NCI-H69 (cell line): ENCODE measurements around the gene TNFRSF18.
"Not testable (repeated sequence)": the region's sequence is repeated elsewhere in the genome, so short reads cannot be mapped to it uniquely, and the experiment has no call there.

ENCODE experiments used
- DNase-seq: peaks from one replicate; lab custom pipeline; 2025; lab: John Stamatoyannopoulos, UW

The TNFRSF18 gene

GRCh38 chr1:1179346-1179982 lies 26.9 kb downstream of the TNFRSF18 start:
- no peak for DNase-seq

GRCh38 chr1:1178794-1179331 lies 27.5 kb downstream of the TNFRSF18 start:
- no peak for DNase-seq

- DNase-seq = no peak
Measured at GRCh38 chr1:1177452-1178206, 28.8 kb downstream of the TNFRSF18 start.

- DNase-seq = no peak
Measured at GRCh38 chr1:1176931-1177330, 29.5 kb downstream of the TNFRSF18 start.

DNA sequence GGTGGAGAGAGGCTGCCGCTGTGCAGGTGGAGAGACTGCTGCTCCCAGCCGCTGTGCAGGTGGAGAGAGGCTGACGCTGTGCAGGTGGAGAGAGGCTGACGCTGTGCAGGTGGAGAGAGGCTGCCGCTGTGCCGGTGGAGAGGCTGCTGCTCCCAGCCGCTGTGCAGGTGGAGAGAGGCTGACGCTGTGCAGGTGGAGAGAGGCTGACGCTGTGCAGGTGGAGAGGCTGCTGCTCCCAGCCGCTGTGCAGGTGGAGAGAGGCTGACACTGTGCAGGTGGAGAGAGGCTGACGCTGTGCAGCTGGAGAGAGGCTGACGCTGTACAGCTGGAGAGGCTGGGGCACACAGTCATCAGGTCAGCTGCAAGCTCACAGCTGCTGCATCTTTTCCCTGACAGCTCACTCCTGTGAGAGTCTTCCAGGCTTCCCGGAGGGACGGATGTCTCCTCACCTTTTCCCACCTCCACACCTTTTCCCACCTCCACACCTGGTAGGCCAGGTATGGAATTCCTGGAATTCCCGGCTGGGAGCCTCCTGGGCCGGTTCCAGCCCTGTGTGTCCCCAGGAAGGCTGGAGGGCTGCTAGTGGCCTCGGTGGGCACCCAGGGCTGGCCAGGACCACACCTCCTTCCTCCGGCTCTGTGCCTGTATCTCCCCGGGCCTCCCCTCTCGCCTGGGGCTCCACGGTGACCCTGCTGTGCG lies 30.2 kb downstream of the TNFRSF18 start:
- DNase-seq = not testable (repeated sequence)

DNA sequence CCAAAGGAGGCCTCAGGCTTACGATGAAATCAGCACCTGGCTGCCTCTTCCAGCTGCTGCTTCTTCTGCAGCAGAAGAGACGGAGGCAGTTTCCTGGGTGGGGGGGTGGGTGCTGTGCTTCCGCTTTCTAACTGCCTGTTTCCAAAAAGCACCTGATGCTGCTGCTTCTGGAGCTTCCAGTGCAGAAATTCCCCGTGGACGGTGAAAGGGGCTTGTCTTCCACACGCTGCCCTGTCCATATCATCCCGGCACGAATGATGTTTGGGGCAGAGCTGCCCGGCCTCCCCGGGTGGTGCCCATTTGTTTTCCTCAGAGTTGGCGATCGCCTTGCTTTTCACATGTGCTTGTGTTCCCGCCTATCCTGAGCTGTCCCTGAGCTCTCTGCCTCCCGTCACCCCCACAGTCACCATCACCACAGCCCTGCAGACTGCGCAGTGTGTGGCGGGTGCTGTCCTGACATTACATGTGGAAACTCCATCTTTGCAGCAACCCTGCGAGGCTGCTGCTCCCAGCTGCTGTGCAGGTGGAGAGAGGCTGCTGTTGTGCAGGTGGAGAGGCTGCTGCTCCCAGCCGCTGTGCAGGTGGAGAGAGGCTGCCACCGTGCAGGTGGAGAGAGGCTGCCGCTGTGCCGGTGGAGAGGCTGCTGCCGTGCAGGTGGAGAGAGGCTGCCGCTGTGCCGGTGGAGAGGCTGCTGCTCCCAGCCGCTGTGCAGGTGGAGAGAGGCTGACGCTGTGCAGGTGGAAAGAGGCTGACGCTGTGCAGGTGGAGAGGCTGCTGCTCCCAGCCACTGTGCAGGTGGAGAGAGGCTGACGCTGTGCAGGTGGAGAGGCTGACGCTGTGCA lies 30.9 kb downstream of the TNFRSF18 start:
- DNase-seq = no peak

DNA sequence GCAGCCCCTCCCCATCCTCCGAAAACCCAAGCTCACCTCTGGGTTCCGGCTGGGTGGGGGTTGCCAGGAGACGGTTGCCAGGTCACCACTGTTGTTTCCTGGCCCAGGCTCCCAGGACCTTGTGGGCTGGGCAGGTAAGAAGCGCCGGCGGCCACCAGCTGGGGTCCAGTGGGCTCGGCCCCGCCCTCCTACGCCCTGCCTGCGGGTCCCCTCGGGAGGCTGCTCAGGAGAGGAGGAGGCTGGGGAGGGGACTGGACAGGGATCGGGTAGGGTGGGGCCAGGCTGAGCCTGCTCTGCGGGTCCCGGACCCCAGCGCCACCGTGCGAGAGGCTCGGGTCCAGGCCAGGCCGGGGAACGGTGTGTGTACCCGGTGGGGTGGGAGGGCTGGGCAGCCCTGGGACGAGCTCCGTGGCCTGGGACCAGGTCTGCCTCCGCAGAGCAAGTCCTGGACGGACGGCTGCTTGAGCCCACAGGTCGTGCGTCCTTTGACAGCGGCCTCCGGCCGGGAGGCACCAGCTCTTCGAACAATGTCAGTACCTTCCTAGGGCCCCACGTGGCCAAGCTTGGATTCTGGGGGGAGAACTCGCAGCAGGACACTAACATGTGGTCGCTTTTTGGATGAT lies 32.5 kb downstream of the TNFRSF18 start, which contains the start of gene TTLL10:
Gene TTLL10 (plus strand): TSS at position 88 of the 623 bp plus-strand sequence. CDS start 5,336 bp downstream, outside the sequence.
- no peak for DNase-seq

GRCh38 chr1:1173061-1173792 lies 33.2 kb downstream of the TNFRSF18 start:
- no peak for DNase-seq

DNA sequence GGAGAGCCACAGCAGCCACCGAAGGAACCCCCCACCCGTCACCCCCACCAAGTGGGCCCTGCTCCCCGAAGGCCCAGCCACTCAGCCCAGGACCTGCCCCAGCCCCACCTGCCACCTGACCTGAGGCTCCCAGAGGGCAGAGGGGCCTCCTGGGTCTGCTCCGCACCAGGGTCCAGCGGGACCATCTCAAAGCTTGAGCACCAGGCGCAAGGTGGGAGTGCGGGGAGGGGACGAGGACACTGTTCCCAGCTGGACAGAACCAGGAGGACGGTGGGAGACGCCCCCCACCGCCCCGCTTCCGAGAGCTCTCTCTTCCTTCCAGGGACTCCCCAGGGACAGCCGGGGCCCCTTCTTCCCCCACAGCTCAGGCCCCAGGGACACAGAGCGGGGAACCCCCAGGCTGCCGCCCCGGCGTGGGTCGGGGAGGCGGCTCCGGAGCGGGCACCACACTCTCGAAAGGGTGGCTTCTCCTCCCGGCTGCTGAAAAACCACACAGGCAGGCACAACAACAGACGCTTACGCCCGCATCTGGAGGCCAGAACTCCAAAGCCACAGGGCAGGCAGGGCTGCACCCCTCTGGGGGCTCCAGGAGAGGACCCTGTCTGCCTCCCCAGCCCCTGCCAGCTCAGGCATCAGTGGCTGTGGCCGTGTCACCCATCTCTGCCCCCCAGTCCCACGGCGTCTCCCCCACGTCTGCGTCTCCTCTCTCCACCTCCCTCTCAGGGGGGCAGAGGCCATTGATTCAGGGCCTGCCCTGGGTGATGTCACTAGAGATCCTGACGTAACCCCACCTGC lies 34.6 kb downstream of the TNFRSF18 start:
- no peak for DNase-seq

DNA sequence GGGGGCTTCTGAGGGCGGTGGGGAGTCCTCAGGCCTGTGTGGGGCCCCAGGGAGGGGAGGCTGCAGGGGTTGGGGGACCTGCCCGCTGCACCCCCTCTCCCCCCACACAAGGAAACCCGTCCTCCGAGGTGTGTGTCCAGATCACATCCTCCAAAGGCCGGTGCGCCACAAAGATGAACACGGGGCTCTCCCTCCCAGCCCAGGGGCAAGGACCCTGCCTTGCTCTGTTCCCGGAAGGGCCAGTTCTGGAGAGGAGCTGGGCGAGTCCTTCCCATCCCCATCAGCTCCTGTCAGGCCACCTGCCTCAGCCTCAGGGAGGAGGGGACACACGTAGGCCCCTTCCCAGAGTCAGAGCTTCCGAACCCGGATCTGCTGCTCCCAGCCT lies 35.2 kb downstream of the TNFRSF18 start:
- no peak for DNase-seq

GRCh38 chr1:1170215-1171091 lies 35.9 kb downstream of the TNFRSF18 start:
- DNase-seq = no peak

DNA sequence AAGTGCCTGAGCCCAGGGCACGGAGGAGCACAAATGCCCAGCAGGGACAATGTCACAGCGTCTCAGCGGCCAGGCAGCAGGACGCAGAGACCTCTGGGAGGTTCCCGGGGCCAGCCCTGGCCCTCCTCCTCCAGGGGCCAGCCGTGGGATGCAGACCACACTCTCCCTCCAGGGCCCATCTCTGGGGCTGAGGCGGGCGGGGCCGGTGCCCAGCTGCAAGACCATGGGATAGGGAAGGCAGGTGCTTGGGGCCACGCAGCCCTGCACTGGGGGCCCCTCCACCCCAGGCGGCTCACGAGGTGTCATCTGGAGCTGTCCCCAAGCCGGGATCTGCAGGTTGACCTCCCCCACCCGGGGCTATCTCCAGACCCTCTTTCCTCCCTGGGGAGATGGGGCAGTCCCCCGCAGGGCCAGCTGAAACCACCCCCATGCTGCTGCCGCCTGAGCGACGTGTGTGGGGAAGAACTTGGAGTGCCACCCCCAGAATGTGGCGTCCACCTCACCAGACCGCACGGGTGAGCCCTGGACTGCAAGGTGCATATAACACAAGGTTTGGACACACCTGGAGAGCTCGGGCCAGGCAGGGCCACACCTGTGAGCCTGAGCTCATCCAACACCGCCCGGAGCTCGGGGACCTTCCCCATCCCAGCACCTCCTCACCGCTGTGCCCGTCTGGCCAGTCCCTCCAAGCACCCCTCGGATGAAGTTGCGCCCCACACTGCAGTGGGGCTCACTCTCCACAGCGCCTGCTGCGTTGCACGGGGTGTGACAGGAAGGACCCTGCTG lies 36.8 kb downstream of the TNFRSF18 start:
- DNase-seq = no peak

- DNase-seq = no peak
Measured at GRCh38 chr1:1168451-1169411, 37.7 kb downstream of the TNFRSF18 start.

GRCh38 chr1:1167841-1168450 lies 38.4 kb downstream of the TNFRSF18 start:
- DNase-seq = no peak

DNA sequence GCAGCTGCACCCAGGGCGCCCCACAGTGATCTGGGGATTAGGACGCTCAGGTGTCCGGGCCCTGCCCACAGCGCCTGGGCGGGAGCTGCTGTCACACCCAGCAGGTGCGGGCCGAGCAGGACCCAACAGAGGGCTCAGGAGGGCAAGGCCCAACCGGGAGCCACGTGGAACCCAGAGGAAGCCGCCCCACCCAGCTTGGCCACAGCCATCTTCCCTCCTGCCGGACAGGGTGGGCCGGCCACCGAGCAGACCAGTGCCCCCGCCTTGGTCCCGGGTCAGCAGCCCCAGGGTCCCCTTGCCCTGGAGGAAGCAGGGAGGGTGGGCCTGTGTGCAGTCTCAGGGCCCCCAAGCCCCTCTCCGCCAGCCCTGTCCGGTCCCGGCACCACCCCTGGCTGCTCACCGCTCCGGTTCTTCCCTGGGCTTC lies 39.0 kb downstream of the TNFRSF18 start:
- no peak for DNase-seq
